Naive thymus-derived CD8-positive, alpha-beta T cell (primary cell): ENCODE data around the gene EPM2A. TPM values are rescaled to one million over a fixed set of nuclear protein-coding genes. Genes with fewer than 3 reads are reported as not detected.

ENCODE experiments used
- ATAC-seq, 2 donors: fragments of 150-1000 bp; cut with Tn5 transposase in 1 of 2; sonication (Bioruptor Pico), chemical (Tn5 transposase) in 1 of 2; 1 replicate in 1 of 2; 2 replicates in 1 of 2; pipeline ENCODE4 v1.10.0; 2021; ENCODE audit warnings: mild to moderate bottlenecking in 2 of 2, moderate library complexity in 2 of 2
- POLR2A ChIA-PET: fragments of 350-600 bp; sonication (Branson Sonifier 250); formaldehyde crosslinking; loops from one replicate; lab custom pipeline; 2021; ENCODE audit warnings: antibody characterized with exemption; lab: Charles Lee
- DNase-seq, 10 donors: peaks; one replicate each; pipeline versions ENCODE4 v3.0.0 to v3.0.0-alpha.2; 2020 to 2022
- H3K27ac Mint-ChIP-seq, 10 donors: one replicate each; pipeline ENCODE4 v1.8.0; 2020 to 2022; ENCODE audit warnings: mild to moderate bottlenecking in 10 of 10, mixed read lengths in 10 of 10, moderate library complexity in 4 of 10, inconsistent platforms in 1 of 10
- H3K27me3 Mint-ChIP-seq, 5 donors: one replicate each; pipeline ENCODE4 v1.8.0; 2021 to 2022; ENCODE audit warnings: mixed read lengths in 5 of 5
- H3K36me3 Mint-ChIP-seq, 3 donors: one replicate each; pipeline ENCODE4 v1.8.0; 2020 to 2022; ENCODE audit warnings: mixed read lengths in 3 of 3, mild to moderate bottlenecking in 2 of 3, inconsistent platforms in 1 of 3
- H3K4me1 Mint-ChIP-seq, 4 donors: one replicate each; pipeline ENCODE4 v1.8.0; 2021 to 2022; ENCODE audit warnings: mixed read lengths in 4 of 4
- H3K4me3 Mint-ChIP-seq, 10 donors: one replicate each; pipeline ENCODE4 v1.8.0; 2020 to 2022; ENCODE audit warnings: mild to moderate bottlenecking in 10 of 10, mixed read lengths in 10 of 10, moderate library complexity in 6 of 10, inconsistent platforms in 1 of 10
- H3K9me3 Mint-ChIP-seq, 9 donors: one replicate each; pipeline ENCODE4 v1.8.0; 2020 to 2022; ENCODE audit warnings: mixed read lengths in 9 of 9, mild to moderate bottlenecking in 3 of 9, inconsistent platforms in 1 of 9, moderate library complexity in 1 of 9
- polyA plus RNA-seq, 3 donors: library from polyadenylated mRNA; unstranded; fragments of 300-500 nt; fragmentation: Illumina TruSeq; gene quantifications; one replicate each; pipeline ENCODE4 v1.2.3, GENCODE V29; 2021
- total RNA-seq, 8 experiments: library from RNA in 2 of 8; stranded (reverse) in 2 of 8; gene quantifications; one replicate each; pipeline ENCODE4 v1.2.3 and lab custom pipeline; 2021 to 2026

Gene EPM2A
- total and polyA plus RNA-seq, 5 experiments from 2014 or later = 4.6 to 16.5 (median 8.4) TPM

- H3K9me3 Mint-ChIP-seq = no peaks in the 10 kb centered on the region
- H3K27ac Mint-ChIP-seq = no peak overlapping the region
- POLR2A ChIA-PET = no interaction called here
- H3K36me3 Mint-ChIP-seq = peaks cover 15 to 51% (median 39%) of the 10 kb centered on the region in 3 donors
- DNase-seq = no peak
- no peaks in the 10 kb centered on the region for H3K4me1 Mint-ChIP-seq
- no peaks in the 10 kb centered on the region for H3K27me3 Mint-ChIP-seq
- H3K4me3 Mint-ChIP-seq = no peak overlapping the region
- ATAC-seq = no peak
These were observed 108.5 kb downstream of the EPM2A start for GRCh38 chr6:145626857-145627256.

GRCh38 chr6:145623231-145623630 is 112.1 kb downstream of the EPM2A start:
- Mint-ChIP-seq H3K4me1 (no peaks in the 10 kb centered on the region), H3K36me3 (peaks cover 12 to 28% (median 18%) of the 10 kb centered on the region in 3 donors), H3K27me3 (no peaks in the 10 kb centered on the region), H3K27ac (no peak overlapping the region), H3K9me3 (peaks cover 0 to 14% (median 7%) of the 10 kb centered on the region in 9 donors), H3K4me3 (no peak overlapping the region)
- POLR2A ChIA-PET = no interaction called here
- no peak for ATAC-seq
- no peak for DNase-seq

- POLR2A ChIA-PET = no interaction called here
- DNase-seq (no peak), ATAC-seq (no peak)
- Mint-ChIP-seq H3K4me1 (no peaks in the 10 kb centered on the region), H3K9me3 (peaks cover 0 to 20% (median 11%) of the 10 kb centered on the region in 9 donors), H3K36me3 (peaks cover 5 to 14% (median 6%) of the 10 kb centered on the region in 3 donors), H3K4me3 (no peak overlapping the region), H3K27me3 (no peaks in the 10 kb centered on the region), H3K27ac (no peak overlapping the region)
These were observed 113.5 kb downstream of the EPM2A start for GRCh38 chr6:145621776-145622175.

GRCh38 chr6:145620088-145620487 is 115.2 kb downstream of the EPM2A start:
- ATAC-seq (no peak), DNase-seq (no peak)
- no peak overlapping the region for H3K27ac Mint-ChIP-seq

GRCh38 chr6:145609521-145609920 is 125.8 kb downstream of the EPM2A start:
- peaks cover 2 to 11% (median 8%) of the 10 kb centered on the region in 5 donors for H3K27me3 Mint-ChIP-seq
- no peak overlapping the region for H3K27ac Mint-ChIP-seq
- H3K36me3 Mint-ChIP-seq = peaks cover 0 to 6% (median 2%) of the 10 kb centered on the region in 3 donors
- H3K4me3 Mint-ChIP-seq = no peak overlapping the region
- POLR2A ChIA-PET = no interaction called here
- H3K4me1 Mint-ChIP-seq = no peaks in the 10 kb centered on the region
- DNase-seq (no peak), ATAC-seq (no peak)
- H3K9me3 Mint-ChIP-seq = peaks cover 0 to 9% (median 0%) of the 10 kb centered on the region in 9 donors

More at GRCh38 chr6:145620088-145620487, 115.2 kb downstream of the EPM2A start:
- POLR2A ChIA-PET = no interaction called here
- Mint-ChIP-seq H3K9me3 (peaks cover 4 to 24% (median 14%) of the 10 kb centered on the region in 9 donors), H3K4me1 (no peaks in the 10 kb centered on the region), H3K4me3 (no peak overlapping the region), H3K36me3 (peaks cover 0 to 4% (median 3%) of the 10 kb centered on the region in 3 donors), H3K27me3 (peaks cover 0 to 4% (median 0%) of the 10 kb centered on the region in 5 donors)

GRCh38 chr6:145608850-145609249 is 126.5 kb downstream of the EPM2A start:
- peaks cover 0 to 9% (median 0%) of the 10 kb centered on the region in 9 donors for H3K9me3 Mint-ChIP-seq
- H3K4me3 Mint-ChIP-seq = no peak overlapping the region
- DNase-seq (no peak), ATAC-seq (no peak)
- H3K36me3 Mint-ChIP-seq = peaks cover 0 to 6% (median 2%) of the 10 kb centered on the region in 3 donors
- H3K4me1 Mint-ChIP-seq = no peaks in the 10 kb centered on the region
- POLR2A ChIA-PET = no interaction called here
- H3K27ac Mint-ChIP-seq = no peak overlapping the region
- H3K27me3 Mint-ChIP-seq = peaks cover 2 to 11% (median 5%) of the 10 kb centered on the region in 5 donors

- ATAC-seq = no peak
- Mint-ChIP-seq H3K36me3 (peaks cover 0 to 6% (median 2%) of the 10 kb centered on the region in 3 donors), H3K9me3 (peaks cover 0 to 13% (median 4%) of the 10 kb centered on the region in 9 donors), H3K27ac (no peak overlapping the region), H3K4me1 (no peaks in the 10 kb centered on the region), H3K4me3 (no peak overlapping the region), H3K27me3 (peaks cover 6 to 13% (median 9%) of the 10 kb centered on the region in 5 donors)
- POLR2A ChIA-PET = no interaction called here
- no peak for DNase-seq
These were observed 131.3 kb downstream of the EPM2A start for GRCh38 chr6:145603991-145604390.

- peaks cover 0 to 17% (median 4%) of the 10 kb centered on the region in 9 donors for H3K9me3 Mint-ChIP-seq
- peaks cover 6 to 13% (median 9%) of the 10 kb centered on the region in 5 donors for H3K27me3 Mint-ChIP-seq
- DNase-seq = no peak
- H3K4me1 Mint-ChIP-seq = no peaks in the 10 kb centered on the region
- no peak overlapping the region for H3K27ac Mint-ChIP-seq
- POLR2A ChIA-PET = no interaction called here
- no peak for ATAC-seq
- H3K36me3 Mint-ChIP-seq = peaks cover 0 to 6% (median 2%) of the 10 kb centered on the region in 3 donors
- H3K4me3 Mint-ChIP-seq = no peak overlapping the region
These were observed 131.9 kb downstream of the EPM2A start for GRCh38 chr6:145603424-145603833.

GRCh38 chr6:145602726-145603326 is 132.5 kb downstream of the EPM2A start:
- Mint-ChIP-seq H3K27me3 (peaks cover 6 to 13% (median 9%) of the 10 kb centered on the region in 5 donors), H3K36me3 (peaks cover 0 to 6% (median 2%) of the 10 kb centered on the region in 3 donors), H3K9me3 (peaks cover 0 to 17% (median 4%) of the 10 kb centered on the region in 9 donors), H3K4me3 (no peak overlapping the region), H3K27ac (no peak overlapping the region), H3K4me1 (no peaks in the 10 kb centered on the region)
- DNase-seq = no peak
- POLR2A ChIA-PET = no interaction called here
- no peak for ATAC-seq

GRCh38 chr6:145601397-145601796 is 133.9 kb downstream of the EPM2A start:
- DNase-seq (no peak), ATAC-seq (no peak)
- H3K9me3 Mint-ChIP-seq = peaks cover 0 to 12% (median 4%) of the 10 kb centered on the region in 9 donors
- no peaks in the 10 kb centered on the region for H3K36me3 Mint-ChIP-seq
- no peak overlapping the region for H3K27ac Mint-ChIP-seq
- POLR2A ChIA-PET = no interaction called here
- H3K27me3 Mint-ChIP-seq = peaks cover 0 to 8% (median 5%) of the 10 kb centered on the region in 5 donors
- H3K4me3 Mint-ChIP-seq = no peak overlapping the region
- no peaks in the 10 kb centered on the region for H3K4me1 Mint-ChIP-seq

GRCh38 chr6:145600299-145600698 is 135.0 kb downstream of the EPM2A start:
- H3K9me3 Mint-ChIP-seq = peaks cover 0 to 12% (median 4%) of the 10 kb centered on the region in 9 donors

GRCh38 chr6:145588981-145589380 is 146.3 kb downstream of the EPM2A start:
- peaks cover 1 to 42% (median 8%) of the 10 kb centered on the region in 5 donors for H3K27me3 Mint-ChIP-seq
- DNase-seq = no peak
- POLR2A ChIA-PET = no interaction called here

More at GRCh38 chr6:145600299-145600698, 135.0 kb downstream of the EPM2A start:
- Mint-ChIP-seq H3K4me1 (no peaks in the 10 kb centered on the region), H3K4me3 (no peak overlapping the region), H3K36me3 (no peaks in the 10 kb centered on the region), H3K27me3 (peaks cover 0 to 7% (median 5%) of the 10 kb centered on the region in 5 donors), H3K27ac (no peak overlapping the region)
- POLR2A ChIA-PET = no interaction called here
- no peak for ATAC-seq
- DNase-seq = no peak

GRCh38 chr6:145587334-145587733 is 148.0 kb downstream of the EPM2A start:
- peaks cover 1 to 50% (median 10%) of the 10 kb centered on the region in 5 donors for H3K27me3 Mint-ChIP-seq
- ATAC-seq = no peak
- POLR2A ChIA-PET = no interaction called here

More at GRCh38 chr6:145588981-145589380, 146.3 kb downstream of the EPM2A start:
- H3K36me3 Mint-ChIP-seq = peaks cover 0 to 13% (median 0%) of the 10 kb centered on the region in 3 donors
- H3K4me1 Mint-ChIP-seq = no peaks in the 10 kb centered on the region
- no peak overlapping the region for H3K4me3 Mint-ChIP-seq
- no peak overlapping the region for H3K27ac Mint-ChIP-seq
- H3K9me3 Mint-ChIP-seq = peaks cover 0 to 30% (median 12%) of the 10 kb centered on the region in 9 donors
- ATAC-seq = no peak

More at GRCh38 chr6:145587334-145587733, 148.0 kb downstream of the EPM2A start:
- H3K4me1 Mint-ChIP-seq = no peaks in the 10 kb centered on the region
- no peak overlapping the region for H3K27ac Mint-ChIP-seq
- H3K9me3 Mint-ChIP-seq = peaks cover 0 to 39% (median 12%) of the 10 kb centered on the region in 9 donors
- DNase-seq = no peak
- no peak overlapping the region for H3K4me3 Mint-ChIP-seq
- H3K36me3 Mint-ChIP-seq = peaks cover 0 to 13% (median 0%) of the 10 kb centered on the region in 3 donors
